DND-41 (cell line): Measurements from ENCODE around the gene SLC25A25.

Experiments
- ATAC-seq: fragments of 200-7000 bp; cut with Tn5 transposase; 3 replicates; pipeline ENCODE4 v1.9.1; 2021; ENCODE audit warnings: low read depth; ENCODE audit not compliant: insufficient read depth
- DNase-seq: peaks from one replicate; pipeline ENCODE4 v3.0.0-alpha.2; 2020
- H2AFZ ChIP-seq: 2 replicates; pipeline ENCODE4 v1.6.0; 2012; ENCODE audit warnings: low read depth, low read length
- H3K27ac ChIP-seq: 2 replicates; pipeline ENCODE4 v1.5.1; 2012; ENCODE audit warnings: low read length, inconsistent platforms
- H3K27me3 ChIP-seq: fragments of 200-600 bp; sonication (generic); 2 replicates; pipeline ENCODE4 v1.6.0; 2012; ENCODE audit warnings: low read length, mild to moderate bottlenecking, inconsistent platforms; ENCODE audit not compliant: insufficient read depth, poor library complexity
- H3K36me3 ChIP-seq: 2 replicates; pipeline ENCODE4 v1.5.1; 2012; ENCODE audit warnings: low read length, inconsistent platforms; ENCODE audit not compliant: insufficient read depth
- H3K4me1 ChIP-seq: 2 replicates; pipeline ENCODE4 v1.5.1; 2012; ENCODE audit warnings: mild to moderate bottlenecking, low read length; ENCODE audit not compliant: insufficient read depth
- H3K4me2 ChIP-seq: 2 replicates; pipeline ENCODE4 v1.6.0; 2012; ENCODE audit warnings: mild to moderate bottlenecking, moderate library complexity, low read length, inconsistent platforms; ENCODE audit not compliant: insufficient read depth
- H3K4me3 ChIP-seq, 2 experiments: fragments of 200-600 bp in 1 of 2; shearing (Covaris generic) in 1 of 2; 2 replicates each; pipeline ENCODE4 v1.5.1; 2012 to 2016; ENCODE audit warnings: inconsistent platforms in 2 of 2, low read length in 2 of 2, mild to moderate bottlenecking in 2 of 2, low read depth in 1 of 2, moderate library complexity in 1 of 2
- H3K79me2 ChIP-seq: 2 replicates; pipeline ENCODE4 v1.6.0; 2012; ENCODE audit warnings: low read length, inconsistent platforms; ENCODE audit not compliant: insufficient read depth
- H3K9ac ChIP-seq: 2 replicates; pipeline ENCODE4 v1.6.0; 2012; ENCODE audit warnings: low read depth, mild to moderate bottlenecking, inconsistent platforms, low read length, moderate library complexity
- H3K9me3 ChIP-seq: 2 replicates; pipeline ENCODE4 v1.5.1; 2012; ENCODE audit warnings: low read length, moderate library complexity, mild to moderate bottlenecking, inconsistent platforms; ENCODE audit not compliant: insufficient read depth, severe bottlenecking
- H4K20me1 ChIP-seq: 2 replicates; pipeline ENCODE4 v1.6.0; 2012; ENCODE audit warnings: low read length; ENCODE audit not compliant: insufficient read depth
- EZH2 ChIP-seq: IDR thresholded peaks from 3 replicates; pipeline ENCODE4 v1.6.1; 2012; ENCODE audit warnings: borderline replicate concordance, low read depth, mild to moderate bottlenecking, moderate library complexity, low read length, inconsistent platforms; ENCODE audit not compliant: severe bottlenecking
- TF ChIP-seq, protein P1 (sequence below): IDR thresholded peaks from 2 replicates; pipeline ENCODE4 v1.5.1; 2012; ENCODE audit warnings: borderline replicate concordance, low read length, moderate library complexity, mild to moderate bottlenecking; ENCODE audit not compliant: poor library complexity, severe bottlenecking; ENCODE audit errors: extremely low read depth

The SLC25A25 gene

DNA sequence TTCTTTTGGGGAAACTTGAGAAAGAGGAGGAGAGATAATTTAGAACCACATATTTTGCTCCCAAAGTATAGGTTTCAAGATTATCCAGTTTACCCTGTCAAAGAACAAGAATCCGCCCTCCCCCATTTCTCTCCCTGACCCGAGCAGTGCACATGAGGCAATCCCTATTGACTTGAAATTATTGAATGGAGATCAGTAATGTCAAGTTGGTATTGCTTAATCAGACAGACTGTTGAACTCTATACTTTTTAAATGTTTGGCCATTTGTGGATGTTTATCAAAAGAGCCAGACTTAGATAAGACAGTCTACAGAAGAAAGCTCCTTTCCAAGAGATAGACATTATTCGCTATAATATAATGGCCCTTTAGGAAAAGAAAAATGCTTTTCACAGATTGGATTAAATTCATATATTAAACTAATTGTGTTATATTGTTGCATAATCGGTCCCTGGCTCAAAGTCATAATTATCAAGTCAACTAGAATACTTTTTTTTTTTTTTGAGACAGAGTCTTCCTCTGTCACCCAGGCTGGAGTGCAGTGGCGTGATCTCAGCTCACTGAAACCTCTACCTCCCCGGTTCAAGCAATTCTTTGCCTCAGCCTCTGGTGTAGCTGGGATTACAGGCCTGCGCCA lies 5.3 kb downstream of the SLC25A25 start:
- Histone ChIP-seq H3K79me2 (peaks cover 93% of the 10 kb centered on the region), H3K4me1 (peaks cover 46% of the 10 kb centered on the region), H3K4me3 (no peak overlapping the region), H3K4me2 (0 out of 2 replicates have a peak overlapping the region, but pooled peaks have one; percentile 22), H3K27ac (peak overlapping the region; percentile 82), H3K36me3 (peaks cover 11% of the 10 kb centered on the region), H3K27me3 (no peaks in the 10 kb centered on the region), H2AFZ (no peak overlapping the region), H3K9me3 (no peaks in the 10 kb centered on the region), H3K9ac (peak overlapping the region; percentile 37; the same call in 1 of the 2 replicates), H4K20me1 (peaks cover 14% of the 10 kb centered on the region)
- no peak for ATAC-seq
- TF ChIP-seq, protein P1, sequence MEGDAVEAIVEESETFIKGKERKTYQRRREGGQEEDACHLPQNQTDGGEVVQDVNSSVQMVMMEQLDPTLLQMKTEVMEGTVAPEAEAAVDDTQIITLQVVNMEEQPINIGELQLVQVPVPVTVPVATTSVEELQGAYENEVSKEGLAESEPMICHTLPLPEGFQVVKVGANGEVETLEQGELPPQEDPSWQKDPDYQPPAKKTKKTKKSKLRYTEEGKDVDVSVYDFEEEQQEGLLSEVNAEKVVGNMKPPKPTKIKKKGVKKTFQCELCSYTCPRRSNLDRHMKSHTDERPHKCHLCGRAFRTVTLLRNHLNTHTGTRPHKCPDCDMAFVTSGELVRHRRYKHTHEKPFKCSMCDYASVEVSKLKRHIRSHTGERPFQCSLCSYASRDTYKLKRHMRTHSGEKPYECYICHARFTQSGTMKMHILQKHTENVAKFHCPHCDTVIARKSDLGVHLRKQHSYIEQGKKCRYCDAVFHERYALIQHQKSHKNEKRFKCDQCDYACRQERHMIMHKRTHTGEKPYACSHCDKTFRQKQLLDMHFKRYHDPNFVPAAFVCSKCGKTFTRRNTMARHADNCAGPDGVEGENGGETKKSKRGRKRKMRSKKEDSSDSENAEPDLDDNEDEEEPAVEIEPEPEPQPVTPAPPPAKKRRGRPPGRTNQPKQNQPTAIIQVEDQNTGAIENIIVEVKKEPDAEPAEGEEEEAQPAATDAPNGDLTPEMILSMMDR: no peak
- TF ChIP-seq EZH2: no peak
- DNase-seq: no peak

DNA sequence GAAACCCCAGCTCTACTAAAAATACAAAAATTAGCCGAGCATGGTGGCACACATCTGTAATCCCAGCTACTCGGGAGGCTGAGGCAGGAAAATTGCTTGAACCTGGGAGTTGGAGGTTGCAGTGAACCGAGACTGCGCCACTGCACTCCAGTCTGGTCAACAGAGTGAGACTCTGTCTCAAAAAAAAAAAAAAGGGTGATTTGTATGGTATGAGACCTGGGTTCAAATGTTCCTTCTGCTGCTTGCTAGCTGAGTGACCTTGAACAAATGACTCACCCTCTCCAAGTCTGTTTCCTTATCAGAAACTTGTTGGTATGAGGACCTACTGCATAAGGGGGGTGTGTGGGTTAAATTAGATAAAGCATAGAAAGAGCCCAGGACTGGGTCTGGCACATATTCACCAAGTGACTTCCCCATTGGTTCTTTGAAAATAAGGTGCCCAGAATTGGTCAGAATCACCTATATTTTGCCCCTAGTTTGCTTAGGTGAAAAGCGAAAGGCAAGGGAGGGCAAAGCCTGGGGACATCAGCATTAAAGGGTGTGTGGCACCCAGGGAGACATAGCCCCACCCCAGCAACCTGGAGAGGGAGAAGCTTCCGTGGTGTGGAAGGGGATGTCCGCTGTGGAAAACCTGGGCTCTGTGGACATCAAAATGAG lies 9.9 kb downstream of the SLC25A25 start:
- peaks cover 84% of the 10 kb centered on the region for H3K79me2 ChIP-seq
- no peak for ATAC-seq
- H3K27ac ChIP-seq: no peak overlapping the region
- H3K27me3 ChIP-seq: no peaks in the 10 kb centered on the region
- H3K4me2 ChIP-seq: no peak overlapping the region
- no peak for DNase-seq
- H3K4me3 ChIP-seq: no peak overlapping the region
- H2AFZ ChIP-seq: no peak overlapping the region
- no peak overlapping the region for H3K9ac ChIP-seq
- peaks cover 5% of the 10 kb centered on the region; the same call in 1 of the 2 replicates for H3K4me1 ChIP-seq
- no peak for TF ChIP-seq EZH2
- TF ChIP-seq, protein P1: no peak
- H3K36me3 ChIP-seq: peaks cover 16% of the 10 kb centered on the region
- peaks cover 18% of the 10 kb centered on the region for H4K20me1 ChIP-seq
- no peaks in the 10 kb centered on the region for H3K9me3 ChIP-seq

DNA sequence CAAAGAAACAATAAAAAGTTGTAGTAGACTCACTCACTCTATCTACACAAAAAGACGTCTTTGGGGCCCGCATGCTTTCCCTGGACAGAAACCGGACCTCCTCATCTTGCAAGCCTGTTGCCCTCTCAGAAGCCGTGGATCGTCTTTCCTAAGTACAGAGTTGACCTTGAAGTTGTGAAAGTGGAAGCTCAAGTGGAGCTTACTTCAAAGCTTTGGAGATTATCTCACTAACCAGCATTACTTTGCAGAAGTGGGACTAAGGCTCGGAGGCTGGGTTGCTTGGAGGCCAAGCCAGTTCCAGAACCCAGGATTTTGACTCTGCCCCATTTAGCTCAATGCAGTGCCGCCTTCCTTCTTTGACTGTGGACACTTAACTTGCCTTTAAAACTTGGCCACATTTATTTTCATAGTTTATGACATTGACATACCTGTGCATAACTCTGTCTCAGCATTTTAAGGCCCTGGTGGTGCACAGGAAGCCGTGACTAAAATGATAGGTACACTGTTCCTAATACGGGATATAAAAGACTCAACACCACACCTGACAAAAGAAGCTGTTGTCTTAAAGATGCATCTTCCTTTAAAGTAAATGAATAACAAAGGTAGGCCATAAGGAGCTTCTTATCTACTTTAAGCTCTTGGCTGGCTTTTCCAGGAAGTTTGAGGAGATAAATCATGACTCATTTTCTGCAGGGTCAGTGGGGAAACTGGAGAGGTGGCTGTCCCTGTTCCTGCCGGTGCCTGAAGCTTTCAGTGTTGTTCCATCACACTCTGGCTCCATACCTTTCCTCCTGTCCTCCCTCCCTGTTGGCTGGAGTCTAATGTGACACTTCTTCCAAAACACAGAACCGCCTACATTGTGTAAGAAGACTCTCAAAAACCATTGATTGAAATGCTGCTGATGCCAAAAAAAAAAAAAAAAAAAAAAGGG lies 10.7 kb downstream of the SLC25A25 start:
- peaks cover 17% of the 10 kb centered on the region for H4K20me1 ChIP-seq
- no peak overlapping the region for H2AFZ ChIP-seq
- H3K4me1 ChIP-seq: no peaks in the 10 kb centered on the region
- H3K27me3 ChIP-seq: no peaks in the 10 kb centered on the region
- no peak overlapping the region for H3K4me3 ChIP-seq
- no peak overlapping the region for H3K9ac ChIP-seq
- ATAC-seq: no peak
- no peaks in the 10 kb centered on the region for H3K9me3 ChIP-seq
- TF ChIP-seq, protein P1: no peak
- TF ChIP-seq EZH2: no peak
- DNase-seq: no peak
- H3K36me3 ChIP-seq: peaks cover 12% of the 10 kb centered on the region
- H3K27ac ChIP-seq: no peak overlapping the region
- peaks cover 79% of the 10 kb centered on the region for H3K79me2 ChIP-seq
- no peak overlapping the region for H3K4me2 ChIP-seq
